Ovary (tissue), 3 donors: ENCODE results near the gene SPATA33.

ENCODE experiments used
- CTCF ChIP-seq, 3 donors: fragments of 450-650 bp in 2 of 3; fragments of 200-600 bp in 1 of 3; IDR thresholded peaks; one replicate each; pipeline versions ENCODE4 v1.5.1 to v1.8.0; 2016 to 2022; ENCODE audit warnings: antibody characterized with exemption in 3 of 3, mild to moderate bottlenecking in 1 of 3
- POLR2A ChIP-seq: fragments of 450-650 bp; IDR thresholded peaks from one replicate; pipeline ENCODE4 v1.6.1; 2017; ENCODE audit warnings: antibody characterized with exemption, mild to moderate bottlenecking, moderate library complexity
- donor health status: DM: no; HTN: no; CAD: no.

GRCh38 chr16:89656435-89657121 is 1.1 kb upstream of the SPATA33 start:
- TF ChIP-seq CTCF (IDR thresholded peaks at IDR 0.05) (no peak), POLR2A (no peak)
